ENCODE data around the gene SST.

The SST gene

GRCh38 chr3:187708696-187709095 lies 38.5 kb upstream of the SST start:
- TF ChIP-seq CTCF (IDR thresholded peaks at IDR 0.05): no peak

- TF ChIP-seq CTCF (IDR thresholded peaks at IDR 0.05): no peak
Measured at GRCh38 chr3:187706971-187707370, 36.8 kb upstream of the SST start.

GRCh38 chr3:187705164-187705563 lies 35.0 kb upstream of the SST start:
- no peak for TF ChIP-seq CTCF (IDR thresholded peaks at IDR 0.05)

GRCh38 chr3:187702507-187703033 lies 32.4 kb upstream of the SST start, which contains the start of gene RTP2:
RTP2 (minus strand) TSS chr3:187702557; CDS start chr3:187702128, 429 bp downstream.
- TF ChIP-seq CTCF (IDR thresholded peaks at IDR 0.05): no peak

- TF ChIP-seq CTCF (IDR thresholded peaks at IDR 0.05): no peak
Measured at GRCh38 chr3:187700249-187700648, 30.1 kb upstream of the SST start.

- no peak for TF ChIP-seq CTCF (IDR thresholded peaks at IDR 0.05)
Measured at GRCh38 chr3:187698499-187699399, 28.6 kb upstream of the SST start.

- no peak for TF ChIP-seq CTCF (IDR thresholded peaks at IDR 0.05)
Measured at GRCh38 chr3:187696021-187696420, 25.8 kb upstream of the SST start.

All from LNCAP (cell line).